Neural crest cell (in vitro differentiated cells): Measurements from ENCODE around the gene ABHD16A. TPM values are rescaled to one million over a fixed set of nuclear protein-coding genes. Genes with fewer than 3 reads are reported as not detected.

Source experiments
- DNase-seq: peaks from one replicate; pipeline ENCODE4 v3.0.0; 2021; ENCODE audit warnings: low read depth, mixed read lengths, low spot score
- H3K27ac Mint-ChIP-seq: one replicate; pipeline ENCODE4 v1.8.0; 2021; ENCODE audit warnings: mild to moderate bottlenecking, mixed read lengths; ENCODE audit not compliant: unreplicated experiment
- H3K27me3 Mint-ChIP-seq: 2 replicates; pipeline ENCODE4 v1.8.0; 2021; ENCODE audit warnings: low read depth, mild to moderate bottlenecking, mixed read lengths
- H3K36me3 Mint-ChIP-seq: 2 replicates; pipeline ENCODE4 v1.8.0; 2021; ENCODE audit warnings: low read depth, mild to moderate bottlenecking, mixed read lengths
- H3K4me1 Mint-ChIP-seq: 2 replicates; pipeline ENCODE4 v1.8.0; 2021; ENCODE audit warnings: mixed read lengths
- H3K4me3 Mint-ChIP-seq: one replicate; pipeline ENCODE4 v1.8.0; 2021; ENCODE audit warnings: mild to moderate bottlenecking, mixed read lengths
- H3K9me3 Mint-ChIP-seq: 2 replicates; pipeline ENCODE4 v1.8.0; 2021; ENCODE audit warnings: mixed read lengths
- CTCF ChIP-seq: fragments of 200-600 bp; sonication (generic); conservative IDR thresholded peaks from 2 replicates; pipeline ENCODE4 v1.5.0; 2021; ENCODE audit warnings: antibody characterized with exemption, mild to moderate bottlenecking
- total RNA-seq: library from RNA; stranded (reverse); gene quantifications from 2 replicates; pipeline ENCODE4 v1.2.1, GENCODE V29; 2021

ABHD16A gene
- total RNA-seq, 1 donor from 2014 or later = 73.6 TPM

GRCh38 chr6:31737991-31738979 lies 35.2 kb upstream of the ABHD16A start:
- Mint-ChIP-seq H3K4me1 (peaks cover 86% of the 10 kb centered on the region), H3K27me3 (no peaks in the 10 kb centered on the region), H3K36me3 (peaks cover 9% of the 10 kb centered on the region), H3K9me3 (no peaks in the 10 kb centered on the region), H3K27ac (peak overlapping the region; percentile 100), H3K4me3 (peak overlapping the region; percentile 93)
- TF ChIP-seq CTCF = peak; percentile 30
- no peak for DNase-seq

- Mint-ChIP-seq H3K36me3 (peaks cover 9% of the 10 kb centered on the region), H3K4me3 (peak overlapping the region; percentile 93), H3K9me3 (no peaks in the 10 kb centered on the region), H3K4me1 (peaks cover 84% of the 10 kb centered on the region), H3K27me3 (no peaks in the 10 kb centered on the region), H3K27ac (peak overlapping the region; percentile 100)
- no peak for DNase-seq
- no peak for TF ChIP-seq CTCF
These were observed 34.3 kb upstream of the ABHD16A start for GRCh38 chr6:31737315-31737990.

- DNase-seq = no peak
- H3K4me3 Mint-ChIP-seq = peak overlapping the region; percentile 93
- peaks cover 12% of the 10 kb centered on the region for H3K36me3 Mint-ChIP-seq
- H3K27me3 Mint-ChIP-seq = no peaks in the 10 kb centered on the region
- H3K27ac Mint-ChIP-seq = peak overlapping the region; percentile 100
- H3K9me3 Mint-ChIP-seq = no peaks in the 10 kb centered on the region
- peaks cover 83% of the 10 kb centered on the region for H3K4me1 Mint-ChIP-seq
- no peak for TF ChIP-seq CTCF
These were observed 33.7 kb upstream of the ABHD16A start for GRCh38 chr6:31736768-31737314.

GRCh38 chr6:31736021-31736767 lies 33.1 kb upstream of the ABHD16A start, which contains the start of gene CLIC1:
TSS of gene CLIC1 (minus strand) at chr6:31736530. CDS start at chr6:31736300, 230 bp downstream.
- Mint-ChIP-seq H3K4me1 (peaks cover 79% of the 10 kb centered on the region), H3K9me3 (no peaks in the 10 kb centered on the region), H3K4me3 (peak within 1 kb of the TSS; percentile 93), H3K36me3 (peaks cover 13% of the 10 kb centered on the region), H3K27ac (peak within 1 kb of the TSS; percentile 100), H3K27me3 (no peaks in the 10 kb centered on the region)
- TF ChIP-seq CTCF = no peak
- DNase-seq = peak; percentile 54
